ENCODE measurements around the gene BSPRY. TPM values are rescaled to one million over a fixed set of nuclear protein-coding genes. Genes with fewer than 3 reads are reported as not detected.
"Not testable (repeated sequence)": the region's sequence is repeated elsewhere in the genome, so short reads cannot be mapped to it uniquely, and the experiment has no call there.

The BSPRY gene
- total RNA-seq, 2 donors from 2014 or later, result 0.27 to 1.6 TPM

DNA sequence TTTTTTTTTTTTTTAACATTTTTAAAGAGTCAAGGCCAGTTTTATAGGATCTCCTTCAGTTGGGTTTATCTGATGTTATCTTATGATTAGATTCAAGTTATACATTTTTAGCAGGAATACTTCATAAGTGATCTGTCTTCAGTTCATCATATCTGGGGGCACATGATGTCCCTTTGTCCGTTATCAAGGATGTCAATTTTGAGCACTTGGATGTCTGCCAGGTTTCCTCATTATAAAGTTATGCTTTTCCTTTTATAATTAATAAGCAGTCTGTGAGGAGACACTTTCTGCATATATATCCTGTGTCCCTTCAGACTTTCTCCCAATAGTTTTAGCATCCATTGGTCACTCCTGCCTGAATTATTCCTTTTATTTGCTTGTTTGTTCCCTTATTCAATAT is 15.6 kb downstream of the BSPRY start:
- no peak for ATAC-seq
- DNase-seq, result no peak
- intact Hi-C loops (cut with DNase I), result no loop called here

DNA sequence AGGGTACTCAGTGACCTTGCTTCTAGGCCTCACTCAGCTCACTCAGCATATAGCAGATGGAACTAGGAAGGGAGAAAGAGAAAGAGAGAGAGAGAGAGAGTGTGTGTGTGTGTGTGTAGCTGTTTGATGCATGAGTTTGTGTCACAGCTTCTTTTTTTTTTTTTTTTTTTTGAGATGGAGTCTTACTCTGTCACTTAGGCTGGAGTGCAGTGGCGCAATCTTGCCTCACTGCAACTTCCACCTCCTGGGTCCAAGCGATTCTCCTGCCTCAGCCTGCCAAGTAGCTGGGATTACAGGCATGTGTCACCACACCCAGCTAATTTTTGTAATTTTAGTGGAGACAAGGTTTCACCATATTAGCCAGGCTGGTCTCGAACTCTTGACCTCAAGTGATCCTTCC is 16.3 kb downstream of the BSPRY start:
- intact Hi-C loops (cut with DNase I); DNase-seq; ATAC-seq: not testable (repeated sequence)

DNA sequence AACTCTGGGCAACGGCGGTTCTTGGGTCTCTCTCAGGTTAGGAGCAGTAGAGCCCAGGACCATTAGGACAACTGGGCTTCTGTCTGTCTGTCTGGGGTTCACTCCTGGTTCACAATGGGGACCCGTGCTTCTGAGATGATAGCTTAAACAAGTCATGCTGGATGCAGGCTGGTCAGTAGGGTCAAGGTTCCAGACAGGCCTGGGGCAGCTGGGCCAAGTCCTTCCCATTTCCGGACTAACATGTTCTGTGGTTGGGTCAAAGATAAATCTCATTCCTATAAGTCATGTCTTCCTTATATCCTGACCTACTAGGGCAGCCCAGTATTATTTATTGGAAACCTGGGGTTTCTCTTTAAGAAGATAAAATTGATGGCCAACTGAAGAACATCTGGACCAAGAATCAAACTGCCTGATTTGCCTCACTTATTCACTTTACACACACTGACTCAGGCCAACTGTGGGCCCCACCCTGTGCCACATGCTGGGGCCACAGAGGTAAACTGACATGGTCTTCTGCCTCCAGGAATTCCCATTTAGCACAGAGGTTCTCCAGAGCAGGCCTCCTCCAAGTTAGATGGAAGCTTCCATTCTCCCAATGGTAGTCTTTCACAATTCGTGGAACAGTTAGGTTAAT is 19.1 kb downstream of the BSPRY start:
- intact Hi-C loops (cut with DNase I), result no loop called here
- DNase-seq (no peak), ATAC-seq (no peak)

DNA sequence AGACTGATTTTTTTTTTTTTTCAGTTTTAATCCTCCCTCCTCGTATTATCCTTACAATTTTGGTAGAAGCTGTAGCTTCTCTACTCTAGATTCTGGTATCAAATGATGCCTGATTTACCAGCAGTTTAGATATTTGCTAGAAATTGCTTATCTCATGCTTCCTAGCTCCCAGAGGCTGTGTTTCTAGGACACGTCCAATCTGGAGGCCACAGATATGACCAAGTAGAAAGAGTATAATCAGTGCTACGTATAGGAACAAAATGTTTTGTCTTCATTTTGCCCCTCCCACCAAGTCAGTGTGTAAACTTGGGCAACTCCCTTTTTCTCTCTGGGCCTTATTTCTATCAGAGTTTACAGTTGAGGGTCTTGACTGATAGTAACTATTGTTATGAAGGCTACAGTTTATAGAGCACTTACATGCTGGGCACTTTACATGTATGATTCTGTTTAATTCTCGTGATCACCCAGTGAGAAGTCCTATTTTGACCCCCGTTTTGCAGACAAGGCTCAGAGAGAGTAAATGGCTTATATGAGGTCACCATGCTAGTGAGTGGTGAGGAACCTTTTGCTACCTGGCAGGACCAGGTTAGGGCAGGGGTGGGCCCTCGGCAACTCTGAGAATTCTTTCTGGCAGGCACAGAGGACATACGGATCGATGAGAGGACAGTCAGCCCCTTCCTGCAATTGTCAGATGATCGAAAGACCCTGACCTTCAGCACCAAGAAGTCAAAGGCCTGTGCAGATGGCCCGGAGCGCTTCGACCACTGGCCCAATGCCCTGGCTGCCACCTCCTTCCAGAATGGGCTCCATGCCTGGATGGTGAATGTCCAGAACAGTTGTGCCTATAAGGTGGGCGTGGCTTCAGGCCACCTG is 19.9 kb downstream of the BSPRY start:
- no peak for DNase-seq
- peak; percentile 51 to 59 for ATAC-seq
- intact Hi-C loops (cut with DNase I), result no loop called here

DNA sequence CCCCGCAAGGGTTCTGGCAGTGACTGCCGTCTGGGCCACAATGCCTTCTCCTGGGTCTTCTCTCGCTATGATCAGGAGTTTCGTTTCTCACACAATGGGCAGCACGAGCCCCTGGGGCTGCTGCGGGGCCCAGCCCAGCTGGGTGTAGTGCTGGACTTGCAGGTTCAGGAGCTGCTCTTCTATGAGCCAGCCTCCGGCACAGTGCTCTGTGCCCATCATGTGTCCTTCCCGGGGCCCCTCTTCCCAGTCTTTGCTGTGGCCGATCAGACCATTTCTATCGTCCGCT is 20.5 kb downstream of the BSPRY start:
- intact Hi-C loops (cut with DNase I), result no loop called here
- ATAC-seq (no peak), DNase-seq (no peak)

DNA sequence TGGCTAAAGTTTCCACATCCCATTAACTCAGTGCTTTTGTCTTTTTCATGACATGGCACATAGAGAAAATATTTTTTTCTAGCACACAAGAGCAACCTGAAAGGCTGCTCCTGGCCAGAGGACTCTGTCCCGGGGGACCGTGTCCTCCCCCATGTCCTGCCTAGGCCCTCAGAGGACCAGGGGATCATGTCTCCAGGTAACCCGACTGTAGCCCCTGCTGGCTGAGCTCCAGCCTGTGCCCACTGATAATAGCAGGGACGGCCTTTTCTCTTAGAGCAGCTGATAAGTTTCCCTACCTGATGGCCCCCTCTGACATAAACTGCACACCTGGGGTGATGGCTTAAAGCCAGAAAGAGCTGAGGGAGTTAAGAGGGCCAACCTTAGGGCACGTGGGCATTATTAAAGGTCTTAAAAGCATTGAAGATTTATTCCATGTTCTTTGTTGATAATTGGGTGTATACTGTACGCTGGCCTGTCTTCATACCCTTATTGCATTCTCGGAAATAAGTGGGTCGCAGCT is 21.5 kb downstream of the BSPRY start:
- ATAC-seq (no peak), DNase-seq (no peak)
- intact Hi-C loops (cut with DNase I), result no loop called here

DNA sequence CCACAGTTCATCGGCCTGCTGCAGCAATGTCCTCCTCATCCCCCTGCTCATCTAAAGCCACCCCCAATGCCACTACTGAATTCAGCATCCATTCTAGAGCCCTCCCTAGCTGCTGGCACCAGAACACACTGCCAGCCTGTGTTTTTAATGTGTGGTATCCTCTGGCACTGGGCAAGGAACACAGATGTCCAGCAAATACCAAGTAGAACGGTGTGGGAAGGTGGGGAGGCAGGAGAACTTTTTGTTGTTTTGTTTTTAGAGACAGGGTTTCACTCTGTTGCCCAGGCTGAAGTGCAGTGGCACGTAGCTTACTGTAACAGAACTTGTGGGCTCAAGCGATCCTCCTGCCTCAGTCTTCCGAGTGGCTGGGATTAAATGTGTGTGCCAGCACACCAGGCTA is 22.7 kb downstream of the BSPRY start:
- intact Hi-C loops (cut with DNase I), result no loop called here
- ATAC-seq, result no peak
- DNase-seq, result no peak

DNA sequence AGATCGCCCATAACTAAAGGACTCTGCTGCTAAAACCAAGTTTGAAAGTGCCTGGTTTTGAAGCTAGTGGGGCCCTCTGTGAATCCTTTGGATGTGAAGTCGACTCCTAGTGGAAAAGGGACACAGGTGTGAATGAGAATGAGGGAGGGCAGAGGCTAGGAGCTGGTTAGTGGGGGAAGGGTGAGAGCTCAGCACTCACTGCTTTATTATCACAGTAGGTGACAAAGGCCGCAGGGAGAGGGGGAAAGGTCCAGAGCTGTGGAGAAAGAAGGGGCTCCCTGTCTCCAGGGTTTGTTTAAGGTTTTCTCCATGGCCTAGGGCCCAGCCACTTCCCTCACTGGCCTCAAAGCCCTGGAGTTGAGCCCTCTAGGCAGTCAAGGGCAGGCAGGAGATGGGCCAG is 23.9 kb downstream of the BSPRY start:
- intact Hi-C loops (cut with DNase I), result no loop called here
- ATAC-seq (no peak), DNase-seq (no peak)

DNA sequence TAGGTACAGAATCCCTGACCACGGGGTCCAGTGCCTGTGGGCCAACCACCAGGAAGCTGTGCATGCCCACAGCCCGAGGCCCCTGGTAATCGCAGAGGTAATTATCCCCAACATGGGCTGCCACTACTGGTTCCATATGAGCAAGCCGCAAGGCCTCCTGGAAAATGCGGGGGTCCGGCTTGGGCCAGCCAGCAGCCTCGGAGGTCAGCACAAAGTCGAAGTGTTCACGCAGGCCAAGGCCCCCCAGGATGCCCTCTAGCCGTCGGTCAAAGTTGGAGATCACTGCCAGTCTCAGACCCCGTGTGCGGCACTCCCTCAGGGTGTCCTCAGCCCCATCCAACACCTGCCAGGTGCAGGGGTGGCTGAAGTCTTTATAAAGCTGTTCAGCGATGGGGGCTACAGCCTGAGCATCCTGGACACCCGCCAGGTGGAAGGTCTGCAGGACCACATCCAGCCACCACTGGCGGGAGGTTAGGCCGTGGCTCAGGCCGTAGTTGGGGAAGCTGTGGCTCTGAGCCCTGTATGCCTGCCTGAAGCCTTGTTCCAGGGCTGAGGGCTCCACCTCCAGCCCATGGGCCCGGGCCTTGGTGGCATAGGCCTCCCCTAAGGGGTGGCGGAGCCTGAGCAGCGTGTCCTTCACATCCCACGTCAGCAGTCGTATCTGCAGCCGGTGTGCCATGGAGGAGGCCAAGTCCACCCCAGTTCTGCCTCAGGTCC is 24.5 kb downstream of the BSPRY start:
- intact Hi-C loops (cut with DNase I), result no loop called here
- ATAC-seq (no peak), DNase-seq (no peak)

DNA sequence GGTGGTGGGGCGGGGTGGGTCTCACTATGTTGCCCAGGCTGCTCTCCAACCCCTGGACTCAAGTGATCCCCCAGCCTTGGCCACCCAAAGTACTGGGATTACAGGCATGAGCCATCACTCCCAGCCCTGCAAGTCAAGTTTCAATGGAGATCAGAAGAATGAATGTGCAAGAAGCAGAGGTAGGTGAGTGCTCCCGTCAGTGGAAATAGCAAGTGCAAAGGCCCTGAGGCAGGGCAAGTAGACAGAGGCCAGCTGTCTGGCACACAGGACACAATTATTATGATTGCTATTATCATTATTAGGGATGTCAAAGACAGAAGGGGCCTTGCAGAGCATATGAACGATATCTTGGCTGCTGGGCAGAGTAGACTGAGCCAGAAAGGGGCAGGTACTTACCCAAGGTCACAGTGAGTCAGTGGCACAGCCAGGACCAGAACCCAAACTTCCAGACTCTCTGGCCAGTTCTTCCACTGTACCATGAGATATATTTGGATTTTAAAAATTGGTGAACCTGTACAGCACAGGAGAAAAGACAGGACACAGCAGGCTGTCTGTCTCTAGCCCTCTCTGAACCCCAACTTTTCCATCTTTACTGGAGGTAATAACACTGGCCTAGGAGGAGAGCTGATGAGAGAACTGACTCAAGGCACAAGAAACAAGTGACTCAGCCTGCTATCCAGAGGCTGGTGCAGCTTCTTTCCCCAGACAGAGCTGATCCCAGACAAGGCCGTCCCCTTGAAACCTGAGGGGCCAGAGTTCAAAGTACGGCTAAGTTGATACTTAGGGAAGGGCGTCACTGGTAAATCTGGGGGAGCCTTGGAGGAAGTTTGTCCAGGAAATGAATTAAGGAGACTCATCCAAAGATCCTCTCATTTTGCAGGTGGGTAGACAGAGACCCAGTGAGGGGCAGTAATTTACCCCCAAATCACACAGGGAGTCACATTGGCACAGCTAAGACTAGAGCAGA is 26.0 kb downstream of the BSPRY start:
- ATAC-seq (no peak), DNase-seq (no peak)
- intact Hi-C loops (cut with DNase I), result no loop called here

DNA sequence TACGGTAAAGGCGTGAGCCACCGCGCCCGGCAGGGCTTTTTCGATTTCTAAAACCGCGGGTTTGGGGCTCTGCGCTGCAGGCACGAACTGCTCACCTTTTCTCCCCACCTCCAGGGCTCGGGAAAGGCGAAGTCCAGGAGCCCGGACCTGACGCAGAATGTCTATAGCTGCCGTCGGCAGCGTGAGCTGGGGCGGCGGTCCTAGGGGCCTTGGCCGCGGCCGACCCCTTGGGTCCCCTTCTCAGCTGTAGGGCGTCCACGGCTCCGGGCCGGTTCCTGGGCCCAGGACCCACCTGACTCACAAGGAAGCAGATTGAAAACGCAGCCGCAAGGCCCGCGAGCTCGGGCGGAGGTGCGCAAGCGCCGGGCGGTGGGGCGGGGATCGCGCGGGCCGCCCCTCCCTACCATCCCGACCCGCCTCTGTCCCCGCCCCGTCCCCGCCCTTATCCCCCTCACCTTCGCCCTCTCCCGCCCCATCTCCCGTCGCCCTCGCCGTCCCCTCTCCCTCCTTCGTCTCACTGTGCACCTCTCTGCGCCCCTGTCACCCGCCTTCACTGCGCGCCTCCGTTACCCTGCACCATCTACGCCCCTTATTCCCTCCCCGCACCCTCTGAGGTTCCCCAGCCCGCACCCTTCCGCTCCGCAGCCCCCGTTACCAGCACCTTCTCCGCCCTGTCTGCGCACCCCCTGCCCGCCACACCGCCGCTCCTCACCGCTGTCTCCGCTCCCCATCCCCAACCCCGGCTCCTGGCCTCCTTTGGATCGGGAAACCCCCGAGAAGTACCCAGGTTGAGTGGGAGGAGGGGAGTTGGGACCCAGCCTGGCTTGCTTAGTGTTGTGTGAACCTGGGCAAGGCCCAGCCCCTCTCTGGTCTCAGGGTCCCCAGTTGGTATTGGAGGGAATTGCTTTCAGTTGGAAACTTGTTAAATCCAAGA is 27.6 kb downstream of the BSPRY start, which contains the start of gene HDHD3:
TSS of gene HDHD3 (minus strand) at position 353 of the 934 bp plus-strand sequence. CDS start 2,632 bp downstream, outside the sequence.
- intact Hi-C loops (cut with DNase I), result no loop called here
- DNase-seq, result peak; percentile 85
- ATAC-seq, result peak; percentile 97 to 98

DNA sequence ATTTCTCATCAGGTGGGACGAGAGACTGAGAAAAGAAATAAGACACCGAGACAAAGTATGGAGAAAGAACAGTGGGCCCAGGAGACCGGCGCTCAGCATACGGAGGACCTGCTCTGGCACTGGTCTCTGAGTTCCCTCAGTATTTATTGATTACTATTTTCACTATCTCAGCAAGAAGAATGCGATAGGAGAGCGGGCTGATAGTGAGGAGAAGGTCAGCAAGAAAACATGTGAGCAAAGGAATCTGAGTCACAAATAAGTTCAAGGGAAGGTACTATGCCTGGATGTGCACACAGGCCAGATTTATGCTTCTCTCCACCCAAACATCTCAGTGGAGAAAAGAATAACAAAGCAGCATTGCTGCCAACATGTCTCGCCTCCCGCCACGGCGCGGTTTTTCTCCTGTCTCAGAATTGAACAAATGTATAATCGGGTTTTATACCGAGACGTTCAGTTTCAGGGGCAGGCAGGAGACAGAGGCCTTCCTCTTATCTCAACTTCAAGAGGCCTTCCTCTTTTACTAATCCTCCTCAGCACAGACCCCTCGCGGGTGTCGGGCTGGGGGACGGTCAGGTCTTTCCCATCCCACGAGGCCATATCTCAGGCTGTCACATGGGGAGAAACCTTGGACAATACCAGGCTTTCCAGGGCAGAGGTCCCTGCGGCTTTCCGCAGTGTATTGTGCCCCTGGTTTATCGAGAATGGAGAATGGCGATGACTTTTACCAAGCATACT is 29.9 kb downstream of the BSPRY start:
- ATAC-seq; intact Hi-C loops (cut with DNase I); DNase-seq: not testable (repeated sequence)

DNA sequence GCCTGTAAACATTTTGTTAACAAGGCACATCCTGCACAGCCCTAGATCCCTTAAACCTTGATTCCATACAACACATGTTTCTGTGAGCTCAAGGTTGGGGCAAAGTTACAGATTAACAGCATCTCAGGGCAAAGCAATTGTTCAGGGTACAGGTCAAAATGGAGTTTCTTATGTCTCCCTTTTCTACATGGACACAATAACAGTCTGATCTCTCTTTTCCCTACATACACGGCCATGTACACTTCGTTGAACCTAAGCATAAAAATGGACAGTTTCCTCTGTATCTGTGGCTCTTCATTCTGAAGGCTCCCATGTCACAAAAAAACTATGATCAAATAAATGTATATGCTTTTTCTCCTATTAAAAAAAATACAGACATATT is 30.5 kb downstream of the BSPRY start:
- intact Hi-C loops (cut with DNase I); DNase-seq; ATAC-seq: not testable (repeated sequence)

DNA sequence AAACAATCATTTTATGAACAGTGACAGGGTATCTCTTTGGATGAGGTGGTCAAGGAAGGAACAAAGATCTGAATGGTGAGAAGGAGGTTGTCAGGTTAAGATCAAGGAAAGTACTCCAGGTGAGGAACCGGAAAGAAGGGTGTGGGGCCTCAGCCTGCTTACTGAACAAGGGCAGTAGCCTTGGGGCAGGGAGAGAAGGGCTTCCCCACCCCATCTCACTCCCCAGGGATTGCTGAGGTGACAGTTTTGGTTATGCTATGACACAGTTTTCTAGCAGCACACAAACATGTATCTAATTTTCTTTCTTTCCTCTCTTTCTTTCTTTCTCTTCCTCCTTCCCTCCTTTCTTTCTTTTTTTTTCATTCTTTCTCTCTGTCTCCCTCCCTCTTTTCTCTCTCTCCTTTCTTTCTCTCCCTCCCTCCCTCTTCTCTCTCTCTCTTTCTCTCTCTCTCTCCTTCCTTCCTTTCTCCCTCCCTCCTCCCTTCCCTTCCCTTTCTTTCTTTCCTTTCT is 31.6 kb downstream of the BSPRY start:
- DNase-seq, result no peak
- no peak for ATAC-seq

DNA sequence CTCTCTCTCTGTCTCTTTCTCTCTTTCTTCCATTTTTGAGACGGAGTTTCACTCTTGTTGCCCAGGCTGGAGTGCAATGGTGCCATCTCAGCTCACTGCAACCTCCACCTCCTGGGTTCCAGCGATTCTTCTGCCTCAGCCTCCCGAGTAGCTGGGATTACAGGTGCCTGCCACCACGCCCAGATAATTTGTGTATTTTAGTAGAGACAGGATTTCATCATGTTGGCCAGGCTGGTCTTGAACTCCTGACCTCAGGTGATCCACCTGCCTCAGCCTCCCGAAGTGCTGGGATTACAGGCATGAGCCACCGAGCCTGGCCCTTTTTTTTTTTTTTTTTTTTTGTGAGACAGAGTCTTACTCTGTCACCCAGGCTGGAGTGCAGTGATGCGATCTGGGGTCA is 32.1 kb downstream of the BSPRY start:
- intact Hi-C loops (cut with DNase I); DNase-seq; ATAC-seq: not testable (repeated sequence)

More for the DNA sequence above, 31.6 kb downstream of the BSPRY start:
- intact Hi-C loops (cut with DNase I), result no loop called here

DNA sequence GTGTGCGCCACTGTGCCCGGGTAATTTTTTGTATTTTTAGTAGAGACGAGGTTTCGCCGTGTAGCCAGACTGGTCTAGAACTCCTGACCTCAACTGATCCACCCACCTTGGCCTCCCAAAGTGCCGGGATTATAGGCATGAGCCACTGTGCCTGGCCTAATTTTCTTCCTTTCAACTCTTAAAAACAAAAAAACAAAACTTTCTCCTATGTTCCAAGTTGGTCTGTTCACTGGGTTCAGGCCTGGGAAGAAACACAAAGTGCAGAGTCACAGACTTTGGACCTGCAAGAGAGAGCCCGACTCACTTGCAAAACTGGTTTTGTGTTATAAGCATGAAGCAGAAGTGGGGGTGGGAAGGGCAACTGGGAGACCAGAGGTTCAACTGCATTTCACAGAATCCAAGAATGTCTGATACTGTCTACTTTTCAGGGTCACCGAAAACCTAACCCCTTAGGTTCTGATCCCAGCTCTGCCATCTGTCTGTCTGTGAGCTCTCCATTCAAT is 32.6 kb downstream of the BSPRY start:
- intact Hi-C loops (cut with DNase I), result no loop called here
- no peak for ATAC-seq

More for the DNA sequence above, 32.6 kb downstream of the BSPRY start:
- no peak for DNase-seq
